Bronchial epithelial cell (primary cell): ENCODE data around the gene PNKP. TPM values are rescaled to one million over a fixed set of nuclear protein-coding genes. Genes with fewer than 3 reads are reported as not detected.

Source experiments
- DNase-seq: peaks from one replicate; pipeline ENCODE4 v3.0.0-alpha.2; 2010; ENCODE audit warnings: low read depth
- FAIRE-seq: peaks from 2 replicates; lab custom pipeline; 2011; peaks lifted over from hg19 to GRCh38; lab: Jason Lieb, UNC
- H3K27me3 ChIP-seq: 2 replicates; pipeline ENCODE4 v1.5.1; 2011; ENCODE audit warnings: low read length; ENCODE audit not compliant: control insufficient read depth, insufficient read depth
- H3K36me3 ChIP-seq: 2 replicates; pipeline ENCODE4 v1.5.1; 2011; ENCODE audit warnings: low read length; ENCODE audit not compliant: control insufficient read depth, insufficient read depth
- H3K4me3 ChIP-seq: 2 replicates; pipeline ENCODE4 v1.5.1; 2011; ENCODE audit warnings: mild to moderate bottlenecking, low read depth, low read length, control low read depth
- total RNA-seq: library from RNA; depleted of rRNA; stranded (reverse); fragments of >200 nt; gene quantifications from 2 replicates; pipeline ENCODE4 v1.2.1, GENCODE V29; 2014
- TF ChIP-seq, protein P1 (sequence below): IDR thresholded peaks from 2 replicates; pipeline ENCODE4 v1.5.1; 2011; ENCODE audit warnings: mild to moderate bottlenecking, moderate library complexity, low read length, control low read depth, inconsistent platforms; ENCODE audit not compliant: insufficient read depth, severe bottlenecking

Gene PNKP
- total RNA-seq, 1 donor from 2014 or later: 37.9 TPM

DNA sequence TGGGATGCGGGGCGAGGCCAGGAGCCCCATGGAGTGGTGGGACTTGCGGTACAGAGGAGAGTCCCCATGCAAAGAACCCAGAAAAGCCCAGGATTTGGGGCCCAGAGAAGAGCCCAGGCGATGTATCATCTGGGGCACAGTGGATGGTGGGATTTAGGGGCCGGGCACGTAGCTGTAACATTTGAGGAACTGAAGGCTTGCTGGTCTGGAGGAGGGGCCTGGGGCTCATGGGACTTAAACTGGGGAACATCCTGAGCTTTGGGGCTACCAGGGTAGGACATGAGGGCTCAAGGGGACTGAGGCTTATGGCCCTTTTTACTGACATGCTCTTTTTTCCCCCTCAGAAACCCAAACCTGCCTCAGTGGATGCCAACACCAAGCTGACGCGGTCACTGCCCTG, 35.8 kb downstream of the PNKP start:
- FAIRE-seq (no peak), DNase-seq (no peak)
- Histone ChIP-seq H3K27me3 (no peaks in the 10 kb centered on the region), H3K4me3 (no peak overlapping the region), H3K36me3 (peaks cover 33% of the 10 kb centered on the region)
- TF ChIP-seq, protein P1, sequence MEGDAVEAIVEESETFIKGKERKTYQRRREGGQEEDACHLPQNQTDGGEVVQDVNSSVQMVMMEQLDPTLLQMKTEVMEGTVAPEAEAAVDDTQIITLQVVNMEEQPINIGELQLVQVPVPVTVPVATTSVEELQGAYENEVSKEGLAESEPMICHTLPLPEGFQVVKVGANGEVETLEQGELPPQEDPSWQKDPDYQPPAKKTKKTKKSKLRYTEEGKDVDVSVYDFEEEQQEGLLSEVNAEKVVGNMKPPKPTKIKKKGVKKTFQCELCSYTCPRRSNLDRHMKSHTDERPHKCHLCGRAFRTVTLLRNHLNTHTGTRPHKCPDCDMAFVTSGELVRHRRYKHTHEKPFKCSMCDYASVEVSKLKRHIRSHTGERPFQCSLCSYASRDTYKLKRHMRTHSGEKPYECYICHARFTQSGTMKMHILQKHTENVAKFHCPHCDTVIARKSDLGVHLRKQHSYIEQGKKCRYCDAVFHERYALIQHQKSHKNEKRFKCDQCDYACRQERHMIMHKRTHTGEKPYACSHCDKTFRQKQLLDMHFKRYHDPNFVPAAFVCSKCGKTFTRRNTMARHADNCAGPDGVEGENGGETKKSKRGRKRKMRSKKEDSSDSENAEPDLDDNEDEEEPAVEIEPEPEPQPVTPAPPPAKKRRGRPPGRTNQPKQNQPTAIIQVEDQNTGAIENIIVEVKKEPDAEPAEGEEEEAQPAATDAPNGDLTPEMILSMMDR: no peak

DNA sequence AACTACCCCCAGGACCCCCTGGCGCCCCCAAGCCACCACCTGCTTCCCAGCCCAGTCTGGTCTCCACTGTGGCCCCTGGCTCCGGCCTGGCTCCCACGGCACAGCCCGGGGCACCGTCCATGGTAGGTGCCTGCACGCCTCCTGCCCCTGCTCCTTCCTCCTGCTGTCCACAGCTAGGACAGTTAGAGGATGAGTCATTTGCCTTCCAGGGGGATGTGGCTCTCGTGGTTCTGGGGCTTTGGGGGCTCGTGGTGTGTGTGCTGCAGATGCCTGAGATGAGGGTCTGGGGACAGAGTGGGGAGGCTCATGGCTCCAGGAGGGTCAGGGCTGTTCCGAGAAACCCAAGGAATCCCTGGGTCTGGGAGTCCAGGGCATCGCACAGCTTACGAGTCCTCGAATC, 36.6 kb downstream of the PNKP start:
- H3K4me3 ChIP-seq: no peak overlapping the region
- FAIRE-seq (no peak), DNase-seq (no peak)
- TF ChIP-seq, protein P1: no peak
- H3K36me3 ChIP-seq: peaks cover 31% of the 10 kb centered on the region
- H3K27me3 ChIP-seq: no peaks in the 10 kb centered on the region

- TF ChIP-seq, protein P1: no peak
- H3K4me3 ChIP-seq: no peak overlapping the region
These were observed 37.7 kb downstream of the PNKP start for GRCh38 chr19:49829721-49830120.

DNA sequence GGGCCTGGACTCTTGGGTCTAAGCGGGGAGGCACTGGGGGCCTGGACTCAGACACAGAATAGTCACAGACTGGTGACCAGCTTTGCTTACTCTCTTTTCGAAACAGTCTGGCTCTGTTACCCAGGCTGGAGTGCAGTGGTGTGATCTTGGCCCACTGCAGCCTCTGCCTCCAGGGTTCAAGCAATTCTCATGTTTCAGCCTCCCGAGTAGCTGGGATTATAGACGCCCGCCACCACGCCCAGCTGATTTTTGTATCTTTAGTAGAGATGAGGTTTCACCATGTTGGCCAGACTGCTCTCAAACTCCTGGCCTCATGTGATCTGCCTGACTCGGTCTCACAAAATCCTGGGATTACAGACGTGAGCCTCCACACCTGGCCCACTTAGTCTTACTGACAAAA, 38.2 kb downstream of the PNKP start:
- peaks cover 26% of the 10 kb centered on the region for H3K36me3 ChIP-seq
- no peaks in the 10 kb centered on the region for H3K27me3 ChIP-seq
- no peak for DNase-seq
- no peak for FAIRE-seq
- H3K4me3 ChIP-seq: no peak overlapping the region
- TF ChIP-seq, protein P1: no peak

More at GRCh38 chr19:49829721-49830120, 37.7 kb downstream of the PNKP start:
- peaks cover 28% of the 10 kb centered on the region for H3K36me3 ChIP-seq
- H3K27me3 ChIP-seq: no peaks in the 10 kb centered on the region
- no peak for DNase-seq
- FAIRE-seq: no peak

- DNase-seq (no peak), FAIRE-seq (no peak)
- Histone ChIP-seq H3K4me3 (no peak overlapping the region), H3K36me3 (peaks cover 23% of the 10 kb centered on the region), H3K27me3 (no peaks in the 10 kb centered on the region)
- TF ChIP-seq, protein P1: no peak
These were observed 40.3 kb downstream of the PNKP start for GRCh38 chr19:49827034-49827433.

- TF ChIP-seq, protein P1: no peak
These were observed 42.7 kb downstream of the PNKP start for GRCh38 chr19:49824662-49825061.

More at GRCh38 chr19:49824662-49825061, 42.7 kb downstream of the PNKP start:
- DNase-seq: no peak
- no peak for FAIRE-seq
- Histone ChIP-seq H3K36me3 (peaks cover 16% of the 10 kb centered on the region), H3K4me3 (no peak overlapping the region), H3K27me3 (no peaks in the 10 kb centered on the region)
